SH-SY5Y (cell line): ENCODE data around the gene MRC1.

Source experiments
- GATA2 ChIP-seq: IDR thresholded peaks from 2 replicates; pipeline ENCODE4 v1.6.1; 2011; ENCODE audit warnings: mild to moderate bottlenecking, low read depth, low read length
- GATA3 ChIP-seq: IDR thresholded peaks from 2 replicates; pipeline ENCODE4 v1.6.1; 2011; ENCODE audit warnings: low read depth, mild to moderate bottlenecking, low read length, moderate library complexity

GRCh38 chr10:17912754-17913153 is 103.6 kb downstream of the MRC1 start:
- TF ChIP-seq GATA2 (no peak), GATA3 (no peak)
